HAP-1 (cell line): ENCODE results near the gene KIAA0513.

Source experiments
- DNase-seq, 2 experiments: peaks; one replicate each; pipeline ENCODE4 v3.0.0-alpha.2; 2016 to 2020; ENCODE audit warnings: low spot score in 2 of 2
- H3K27me3 ChIP-seq: fragments of 250-450 bp; sonication (Bioruptor Pico); 2 replicates; pipeline ENCODE4 v1.5.1; 2020; ENCODE audit warnings: low read depth, mild to moderate bottlenecking, moderate library complexity
- H3K36me3 ChIP-seq: fragments of 250-450 bp; sonication (Bioruptor Pico); replicated peaks from 2 replicates; pipeline ENCODE4 v1.5.1; 2020; ENCODE audit warnings: mild to moderate bottlenecking
- H3K4me1 ChIP-seq: fragments of 250-450 bp; sonication (Bioruptor Pico); 2 replicates; pipeline ENCODE4 v1.5.1; 2020; ENCODE audit warnings: mild to moderate bottlenecking
- H3K4me3 ChIP-seq: fragments of 250-450 bp; sonication (Bioruptor Pico); 2 replicates; pipeline ENCODE4 v1.5.1; 2020; ENCODE audit warnings: mild to moderate bottlenecking, moderate library complexity
- H3K9me3 ChIP-seq: fragments of 250-450 bp; sonication (Bioruptor Pico); 2 replicates; pipeline ENCODE4 v1.5.1; 2020; ENCODE audit warnings: mild to moderate bottlenecking, moderate library complexity
- in situ Hi-C: fragments of 300-500 bp; cut with MboI; formaldehyde crosslinking; loops from 3 replicates; pipeline ENCODE4 v1.14.3; 2020; ENCODE audit warnings: low sequenced_read_pairs, inconsistent platforms, mixed read lengths

KIAA0513 gene

DNA sequence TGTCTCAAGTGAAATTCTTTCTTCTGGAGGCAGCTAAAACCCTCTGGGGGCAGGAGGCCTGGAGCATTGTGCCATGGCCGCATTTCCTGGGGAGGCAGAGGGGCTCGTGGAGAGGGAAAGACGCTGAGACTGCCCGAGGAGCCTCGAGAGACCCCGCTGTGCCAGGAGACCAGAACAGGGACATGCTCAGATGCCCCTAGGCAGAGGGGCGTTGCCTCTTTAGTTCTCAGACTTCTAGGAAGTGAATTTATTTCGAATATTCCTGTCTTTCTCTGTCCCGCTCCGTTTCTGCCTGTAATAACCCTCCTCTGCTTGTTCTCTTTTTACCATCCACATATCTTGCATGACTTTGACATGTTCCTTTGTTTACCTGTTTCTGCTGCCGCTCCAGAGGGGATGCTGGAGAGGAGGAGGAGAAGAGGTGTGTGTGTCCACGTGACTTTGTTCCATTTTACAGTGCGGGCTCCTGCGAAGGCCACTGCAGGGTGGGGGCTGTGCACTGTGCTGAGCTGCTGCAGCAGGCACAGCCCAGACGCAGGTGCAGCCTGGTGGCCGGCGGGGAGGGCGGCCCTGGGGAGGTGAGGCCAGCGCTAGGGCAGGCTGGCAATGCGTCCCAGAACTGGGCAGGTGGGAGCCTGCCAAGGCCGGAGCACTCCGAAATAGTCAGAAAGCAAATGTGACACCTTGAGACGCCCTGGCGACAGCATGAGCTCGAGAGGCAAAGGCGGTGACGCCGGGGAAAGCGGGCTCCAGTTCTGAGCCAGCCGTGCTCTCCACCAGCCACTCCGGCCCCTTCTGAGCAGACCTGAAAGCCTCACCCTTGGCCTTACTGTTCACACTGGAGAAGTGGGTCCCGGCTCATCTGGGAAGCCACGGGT lies 54.8 kb downstream of the KIAA0513 start:
- peak; percentile 47 to 78 for DNase-seq
- H3K4me3 ChIP-seq = peak overlapping the region; percentile 12
- H3K27me3 ChIP-seq = no peaks in the 10 kb centered on the region
- no peaks in the 10 kb centered on the region for H3K36me3 ChIP-seq
- peaks cover 31% of the 10 kb centered on the region for H3K4me1 ChIP-seq
- in situ Hi-C loops = no loop called here
- no peaks in the 10 kb centered on the region for H3K9me3 ChIP-seq

DNA sequence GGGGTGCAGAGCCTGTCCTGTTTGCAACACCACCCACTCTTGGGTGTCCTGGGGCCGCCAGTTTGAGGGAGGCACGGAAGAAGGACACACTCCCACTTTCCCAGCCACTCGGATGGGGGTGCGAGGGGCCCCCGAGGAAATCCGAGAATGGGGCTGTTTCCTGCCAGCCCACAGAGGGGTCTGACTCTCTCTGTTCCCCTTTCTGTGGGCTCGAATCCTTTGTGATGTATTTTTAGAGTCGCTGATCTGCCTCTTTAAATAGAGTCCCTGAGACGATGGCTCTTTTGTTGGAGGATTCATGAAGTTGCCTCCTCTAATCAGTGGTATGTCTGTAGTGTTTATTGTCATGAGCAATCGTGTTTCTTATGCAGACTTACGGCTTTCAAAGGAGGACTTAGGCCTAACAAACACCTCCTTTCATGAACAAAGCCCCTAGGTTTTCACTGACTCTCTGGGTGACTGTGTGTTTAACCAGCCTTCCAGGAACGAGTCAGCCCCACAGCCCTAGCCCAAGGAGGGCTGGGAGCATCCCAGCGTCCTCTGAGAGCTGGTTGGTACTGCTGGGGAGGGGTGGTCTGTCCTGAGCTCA lies 55.5 kb downstream of the KIAA0513 start:
- peak; percentile 79 to 99 for DNase-seq
- in situ Hi-C loops = no loop called here
- Histone ChIP-seq H3K4me3 (peak overlapping the region; percentile 12), H3K9me3 (no peaks in the 10 kb centered on the region), H3K4me1 (peaks cover 31% of the 10 kb centered on the region), H3K27me3 (no peaks in the 10 kb centered on the region), H3K36me3 (no peaks in the 10 kb centered on the region)

DNA sequence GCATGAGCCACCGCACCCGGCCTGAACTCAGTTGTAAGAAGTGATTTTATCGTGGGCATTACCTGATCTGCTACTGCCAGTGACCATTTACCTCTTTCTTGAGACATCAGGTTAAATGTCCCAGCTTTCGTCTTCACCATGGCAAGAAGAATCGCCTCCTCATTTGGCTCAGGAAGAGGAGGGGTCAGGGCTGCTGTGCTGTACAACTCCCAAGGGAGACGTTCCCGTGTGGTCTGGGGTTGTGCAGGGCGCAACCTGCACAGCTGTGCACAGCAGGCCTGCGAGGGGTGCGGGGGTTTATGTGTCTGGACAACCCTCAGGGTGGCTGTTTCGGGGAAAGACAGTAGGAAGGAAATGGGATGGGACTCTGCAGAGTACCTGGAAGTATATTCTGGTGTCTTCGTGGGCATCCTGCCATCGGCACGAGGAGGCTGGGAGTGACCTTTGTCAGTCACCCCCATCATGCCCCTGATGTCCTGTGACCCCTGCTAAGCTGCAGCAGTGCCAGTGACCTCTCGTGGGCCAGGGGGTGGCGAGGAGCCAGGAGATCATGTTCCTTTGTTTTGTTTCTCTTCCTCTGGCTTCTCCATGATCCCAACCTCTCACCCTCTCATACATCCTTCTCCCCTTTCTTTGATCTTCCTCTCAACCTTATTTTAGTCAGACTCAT lies 57.4 kb downstream of the KIAA0513 start:
- H3K9me3 ChIP-seq = no peaks in the 10 kb centered on the region
- H3K27me3 ChIP-seq = no peaks in the 10 kb centered on the region
- in situ Hi-C loops = no loop called here
- no peaks in the 10 kb centered on the region for H3K36me3 ChIP-seq
- H3K4me1 ChIP-seq = peaks cover 31% of the 10 kb centered on the region
- H3K4me3 ChIP-seq = no peak overlapping the region
- DNase-seq = no peak

DNA sequence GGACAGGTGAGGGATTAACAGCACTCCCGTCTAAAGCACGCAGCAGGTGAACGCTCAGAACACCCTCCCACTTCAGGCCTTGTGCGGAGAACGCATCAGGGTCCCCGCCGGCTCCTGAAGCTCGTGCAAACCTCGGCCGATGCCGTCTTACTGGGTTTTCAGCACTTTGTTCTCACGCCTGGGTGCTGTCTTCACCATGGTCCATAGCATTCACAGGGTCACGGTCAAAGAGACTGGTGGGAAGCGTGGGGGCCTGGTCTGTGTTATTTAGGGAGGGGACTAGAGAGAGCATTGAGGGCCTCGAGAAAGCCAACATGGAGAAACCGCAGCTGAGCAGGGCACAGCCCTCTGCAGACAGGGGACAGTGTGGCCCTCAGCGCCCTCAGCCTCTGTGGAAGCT lies 58.1 kb downstream of the KIAA0513 start:
- no peak for DNase-seq
- Histone ChIP-seq H3K4me3 (no peak overlapping the region), H3K27me3 (no peaks in the 10 kb centered on the region), H3K36me3 (no peaks in the 10 kb centered on the region), H3K4me1 (peaks cover 30% of the 10 kb centered on the region), H3K9me3 (no peaks in the 10 kb centered on the region)
- in situ Hi-C loops = no loop called here

DNA sequence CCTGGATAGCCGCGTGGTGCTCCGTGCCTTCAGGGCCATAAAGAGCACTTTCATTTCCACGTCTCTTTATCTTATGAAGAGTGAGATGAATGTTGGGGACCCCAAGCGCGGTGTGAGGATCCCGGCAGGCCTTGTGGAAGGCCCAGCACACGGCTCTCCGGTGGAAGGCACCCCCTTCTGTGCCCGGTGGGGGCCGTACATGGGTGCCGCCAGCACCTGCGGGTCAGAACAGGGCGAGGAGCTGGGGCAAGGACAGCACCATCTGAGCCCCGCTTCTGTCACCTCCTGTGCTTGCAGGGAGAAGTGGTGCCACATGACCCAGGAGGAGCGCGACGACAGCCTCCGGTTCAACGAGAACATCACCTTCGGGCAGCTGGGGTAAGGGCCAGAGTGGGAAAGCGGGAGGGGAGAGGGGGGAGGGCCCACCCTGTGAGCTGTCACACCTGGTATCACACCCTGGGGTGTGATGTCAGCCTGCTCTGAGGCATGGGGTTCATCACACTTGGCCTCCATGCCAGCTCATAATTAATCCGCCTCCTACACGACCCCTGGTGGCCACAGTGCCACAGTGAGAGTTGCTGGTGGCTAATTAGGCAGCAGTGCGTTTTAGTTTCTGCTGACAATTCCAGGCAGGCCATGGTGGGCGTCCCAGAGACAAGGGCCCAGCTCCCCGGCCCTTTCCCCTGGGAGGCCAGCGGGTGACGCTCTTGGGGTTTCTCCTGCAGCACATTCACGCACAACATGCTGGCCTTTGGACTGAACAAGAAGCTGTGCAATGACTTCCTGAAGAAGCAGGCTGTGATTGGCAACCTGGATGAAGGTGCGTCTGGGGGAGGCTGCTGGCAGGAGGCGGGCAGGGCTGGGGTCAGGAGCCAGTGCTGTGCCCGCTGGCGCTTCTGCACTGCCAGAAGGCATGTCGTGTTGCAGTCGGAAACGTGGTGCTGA lies 59.0 kb downstream of the KIAA0513 start:
- Histone ChIP-seq H3K4me3 (no peak overlapping the region), H3K4me1 (peaks cover 21% of the 10 kb centered on the region), H3K36me3 (no peaks in the 10 kb centered on the region), H3K27me3 (no peaks in the 10 kb centered on the region), H3K9me3 (no peaks in the 10 kb centered on the region)
- in situ Hi-C loops = no loop called here
- DNase-seq = peak; percentile 75 to 89

DNA sequence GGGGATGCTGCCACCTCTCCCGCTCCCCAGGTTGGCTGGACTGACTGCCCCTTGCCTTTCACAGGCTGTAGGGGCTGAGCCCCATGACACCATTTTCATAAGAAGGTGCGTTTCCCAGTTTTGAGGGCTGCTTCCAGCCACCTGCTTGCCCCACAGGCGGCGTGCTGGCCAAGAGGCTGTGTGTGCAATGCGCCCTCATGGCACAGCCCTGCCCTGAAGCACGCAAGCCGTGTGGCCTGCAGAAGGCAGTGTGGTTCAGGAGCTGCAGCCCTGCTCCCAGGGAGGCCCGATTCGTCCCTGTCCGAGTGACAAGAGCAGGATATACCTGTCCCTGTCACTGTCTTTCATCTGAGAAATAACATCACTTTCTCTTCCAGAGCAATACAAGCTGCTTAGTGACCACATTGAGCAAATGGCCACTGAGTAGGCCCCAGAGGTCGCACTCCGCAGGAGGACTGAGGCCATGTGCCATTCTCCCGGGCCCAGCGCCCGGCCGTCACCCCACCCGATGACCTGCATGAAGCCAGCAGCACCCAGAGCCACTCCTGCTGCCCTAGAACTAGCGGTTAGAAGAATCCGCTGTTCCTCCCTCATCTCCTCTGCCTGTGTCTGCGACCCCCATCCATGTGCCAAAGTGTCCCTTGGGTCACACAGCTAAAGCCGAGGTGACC lies 60.4 kb downstream of the KIAA0513 start:
- DNase-seq = no peak
- peaks cover 6% of the 10 kb centered on the region for H3K4me1 ChIP-seq
- no peak overlapping the region for H3K4me3 ChIP-seq
- no peaks in the 10 kb centered on the region for H3K9me3 ChIP-seq
- no peaks in the 10 kb centered on the region for H3K27me3 ChIP-seq
- no peaks in the 10 kb centered on the region for H3K36me3 ChIP-seq
- in situ Hi-C loops = no loop called here

DNA sequence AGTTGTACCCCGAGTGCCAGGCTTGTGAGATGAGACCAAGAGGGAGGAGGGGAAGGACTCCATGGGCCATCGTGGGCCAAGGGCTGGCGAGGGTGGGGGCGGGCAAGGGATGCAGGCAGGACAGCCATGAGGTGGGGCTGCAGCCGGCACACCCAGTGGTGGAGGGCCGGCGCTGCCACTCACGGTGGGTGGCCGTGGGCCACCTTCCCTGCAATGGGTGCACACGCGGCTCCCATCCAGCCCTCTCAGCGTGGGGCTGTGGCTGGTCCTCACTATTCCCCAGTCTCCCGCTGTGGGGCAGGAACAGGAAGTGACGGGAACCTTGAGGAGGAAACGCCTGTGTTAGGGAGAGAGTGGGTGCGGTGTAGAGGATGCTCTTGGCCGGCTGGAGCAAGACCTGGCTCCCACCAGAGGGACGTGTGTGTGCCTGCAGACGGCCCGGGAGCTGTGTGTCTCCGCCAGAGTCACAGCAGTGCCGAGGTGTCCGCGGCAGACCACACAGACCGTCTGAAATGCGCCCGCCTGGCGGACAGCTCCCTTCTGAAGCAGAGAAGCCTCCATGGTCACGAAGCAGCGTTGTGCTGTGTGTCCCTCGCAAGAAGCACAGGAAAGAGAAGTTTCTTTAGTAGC lies 61.1 kb downstream of the KIAA0513 start:
- no peaks in the 10 kb centered on the region for H3K9me3 ChIP-seq
- H3K4me1 ChIP-seq = peaks cover 2% of the 10 kb centered on the region
- 0 out of 2 replicates have a peak, but pooled peaks cover under 1% of the 10 kb centered on the region for H3K27me3 ChIP-seq
- in situ Hi-C loops = no loop called here
- H3K4me3 ChIP-seq = no peak overlapping the region
- H3K36me3 ChIP-seq = no peaks in the 10 kb centered on the region
- no peak for DNase-seq

DNA sequence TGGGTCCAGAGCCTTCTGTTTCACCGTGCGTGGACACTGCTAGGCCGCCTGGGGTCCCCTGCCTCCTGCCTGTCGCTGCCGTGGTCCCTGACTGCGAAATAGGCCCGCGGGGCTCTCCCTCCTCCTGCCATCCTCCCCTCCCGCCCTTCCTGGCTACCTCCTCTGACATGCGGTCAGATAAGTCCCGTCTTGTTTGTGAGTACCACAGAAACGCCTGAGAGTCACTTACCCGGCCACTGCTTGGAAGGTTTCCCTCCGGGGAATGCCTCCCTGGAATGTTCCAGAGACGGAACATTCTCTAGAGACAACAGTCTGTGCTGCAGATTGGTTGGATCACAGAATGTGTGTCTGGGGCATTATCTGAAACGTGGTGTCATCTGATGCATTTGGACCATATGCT lies 61.9 kb downstream of the KIAA0513 start:
- H3K4me1 ChIP-seq = no peaks in the 10 kb centered on the region
- no peaks in the 10 kb centered on the region for H3K36me3 ChIP-seq
- no peaks in the 10 kb centered on the region for H3K9me3 ChIP-seq
- in situ Hi-C loops = no loop called here
- DNase-seq = no peak
- no peak overlapping the region for H3K4me3 ChIP-seq
- 0 out of 2 replicates have a peak, but pooled peaks cover 3% of the 10 kb centered on the region for H3K27me3 ChIP-seq

DNA sequence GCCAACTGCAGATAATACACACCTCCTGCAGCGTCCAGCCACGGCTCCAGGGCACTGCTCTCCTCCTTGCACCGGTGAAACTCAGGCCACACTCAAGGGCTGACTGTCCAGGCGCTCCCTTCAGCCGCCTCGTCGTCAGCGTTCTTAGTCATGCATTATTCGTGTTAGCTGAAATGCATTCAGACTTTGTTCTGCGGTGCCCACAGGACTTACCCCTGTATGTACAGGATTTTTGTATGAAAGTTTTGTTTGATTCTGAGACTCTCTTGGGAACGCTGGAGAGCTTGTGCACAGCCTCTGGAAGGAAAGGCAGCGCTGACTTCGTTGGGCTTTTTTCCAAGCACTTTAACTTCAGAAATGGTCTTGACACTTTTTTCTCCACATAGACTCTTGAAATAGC lies 62.6 kb downstream of the KIAA0513 start:
- in situ Hi-C loops = no loop called here

DNA sequence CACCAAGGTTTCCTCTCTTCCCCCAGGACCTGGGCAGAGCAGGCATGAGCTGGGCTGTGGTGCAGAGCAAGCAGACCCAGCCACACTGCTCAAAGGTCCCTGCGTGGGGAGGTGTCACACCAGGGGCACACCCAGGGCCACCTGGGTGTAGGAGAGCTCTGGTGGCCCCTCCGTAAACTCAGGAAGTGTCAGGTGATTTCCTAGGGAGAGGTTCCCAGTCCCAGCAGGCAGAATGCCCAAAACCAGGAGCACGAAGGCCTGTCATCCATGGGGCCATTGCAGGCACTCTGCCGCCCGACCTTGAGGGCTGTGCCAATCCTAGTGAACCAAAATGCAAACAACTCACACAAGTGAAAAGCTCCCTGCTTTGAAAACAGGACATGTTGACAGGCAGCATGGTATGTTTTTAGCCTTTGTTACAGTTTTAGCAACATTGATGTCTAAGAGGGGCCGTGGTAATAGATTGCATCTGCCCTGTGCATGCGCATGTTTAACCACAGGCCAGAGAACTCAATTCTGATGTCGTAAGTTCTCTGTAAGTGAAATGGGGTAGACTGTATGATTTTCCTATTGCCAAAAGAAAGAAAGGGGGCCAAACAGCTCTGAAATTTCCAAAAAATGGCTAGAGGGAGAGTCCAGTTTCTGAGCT lies 63.4 kb downstream of the KIAA0513 start:
- Histone ChIP-seq H3K4me1 (no peaks in the 10 kb centered on the region), H3K36me3 (no peaks in the 10 kb centered on the region), H3K9me3 (no peaks in the 10 kb centered on the region), H3K4me3 (no peak overlapping the region), H3K27me3 (0 out of 2 replicates have a peak, but pooled peaks cover 3% of the 10 kb centered on the region)
- in situ Hi-C loops = no loop called here
- no peak for DNase-seq

More for the DNA sequence above, 62.6 kb downstream of the KIAA0513 start:
- no peak for DNase-seq
- Histone ChIP-seq H3K36me3 (no peaks in the 10 kb centered on the region), H3K4me1 (no peaks in the 10 kb centered on the region), H3K27me3 (0 out of 2 replicates have a peak, but pooled peaks cover 3% of the 10 kb centered on the region), H3K9me3 (no peaks in the 10 kb centered on the region), H3K4me3 (no peak overlapping the region)

DNA sequence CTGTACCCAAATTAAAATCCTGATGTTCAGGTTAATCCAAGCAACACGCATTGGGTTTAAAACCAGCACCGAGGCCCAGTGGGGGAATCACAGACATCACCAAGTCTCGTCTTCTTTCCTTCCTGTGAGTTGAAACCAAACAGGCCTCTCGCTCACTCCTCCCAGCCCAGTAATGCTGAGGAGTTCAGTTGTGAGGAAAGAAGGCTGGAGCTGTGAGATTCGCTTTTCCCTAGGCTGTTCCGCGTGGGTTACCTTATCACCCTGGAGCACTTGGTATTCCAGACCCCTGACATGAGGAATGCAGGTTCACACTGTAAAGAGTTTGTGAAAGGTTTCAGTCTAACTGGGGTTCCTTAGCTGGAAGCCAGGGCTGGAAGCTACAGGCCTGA lies 63.9 kb downstream of the KIAA0513 start:
- in situ Hi-C loops = no loop called here
- no peak overlapping the region for H3K4me3 ChIP-seq
- no peaks in the 10 kb centered on the region for H3K4me1 ChIP-seq
- peaks cover 3% of the 10 kb centered on the region; the same call in 1 of the 2 replicates for H3K27me3 ChIP-seq
- H3K36me3 ChIP-seq = no peaks in the 10 kb centered on the region
- H3K9me3 ChIP-seq = no peaks in the 10 kb centered on the region
- DNase-seq = no peak

DNA sequence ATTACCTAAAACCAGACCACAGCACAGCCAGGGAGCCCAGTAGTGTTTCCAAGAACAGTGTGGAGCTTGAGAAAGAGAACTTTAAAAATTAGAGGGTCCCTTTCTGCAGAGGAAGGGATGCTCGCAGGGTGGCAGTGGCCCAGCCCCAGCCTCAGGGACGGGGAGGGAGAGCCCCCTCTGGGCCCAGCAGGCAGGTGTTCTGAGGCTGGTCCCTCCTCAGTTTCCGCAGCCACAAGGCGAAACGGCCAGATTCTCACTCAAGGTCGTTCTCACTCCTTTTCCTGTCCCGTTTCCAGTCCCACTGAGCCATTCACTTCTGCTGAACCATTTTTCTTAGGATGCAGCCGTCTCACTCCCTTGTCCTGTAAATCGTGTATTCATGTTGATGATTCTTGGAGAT lies 64.7 kb downstream of the KIAA0513 start:
- H3K4me3 ChIP-seq = no peak overlapping the region
- H3K9me3 ChIP-seq = no peaks in the 10 kb centered on the region
- H3K36me3 ChIP-seq = no peaks in the 10 kb centered on the region
- H3K4me1 ChIP-seq = no peaks in the 10 kb centered on the region
- in situ Hi-C loops = no loop called here
- peaks cover 6% of the 10 kb centered on the region; the same call in 1 of the 2 replicates for H3K27me3 ChIP-seq
- no peak for DNase-seq
